Ascending aorta (tissue), 2 donors: ENCODE data around the gene FN3KRP. TPM values are rescaled to one million over a fixed set of nuclear protein-coding genes. Genes with fewer than 3 reads are reported as not detected.

ENCODE experiments used
- DNase-seq, 2 donors: peaks; one replicate each; pipeline ENCODE4 v3.0.0-alpha.2; 2019; ENCODE audit warnings: low spot score in 2 of 2
- H3K27ac ChIP-seq, 2 donors: fragments of 200-600 bp; sonication (generic); one replicate each; pipeline ENCODE4 v1.5.1; 2016 to 2017; ENCODE audit warnings: mild to moderate bottlenecking in 1 of 2
- H3K27me3 ChIP-seq: fragments of 200-600 bp; sonication (generic); one replicate; pipeline ENCODE4 v1.5.1; 2017
- H3K36me3 ChIP-seq, 2 donors: fragments of 200-600 bp; sonication (generic); one replicate each; pipeline ENCODE4 v1.5.1; 2016
- H3K4me1 ChIP-seq, 2 donors: fragments of 200-600 bp; sonication (generic); one replicate each; pipeline ENCODE4 v1.5.1; 2016 to 2017; ENCODE audit warnings: mild to moderate bottlenecking in 1 of 2
- H3K4me3 ChIP-seq, 2 donors: fragments of 200-600 bp; sonication (generic); one replicate each; pipeline ENCODE4 v1.5.1; 2016 to 2017; ENCODE audit warnings: mild to moderate bottlenecking in 1 of 2
- H3K9me3 ChIP-seq, 2 donors: fragments of 200-600 bp; sonication (generic); one replicate each; pipeline ENCODE4 v1.5.1; 2016
- CTCF ChIP-seq, 3 experiments: fragments of 200-600 bp in 2 of 3; fragments of 450-650 bp in 1 of 3; sonication (generic) in 2 of 3; IDR thresholded peaks; one replicate each; pipeline ENCODE4 v1.5.1; 2016 to 2019; ENCODE audit warnings: antibody characterized with exemption in 3 of 3, mild to moderate bottlenecking in 1 of 3, moderate library complexity in 1 of 3
- intact Hi-C: fragments of 100-400 bp; cut with DNase I; formaldehyde crosslinking; loops from one replicate; pipeline ENCODE4 v1.15.1; 2023
- total RNA-seq: library from RNA; depleted of rRNA; stranded (reverse); fragments of >200 nt; gene quantifications from one replicate; pipeline ENCODE4 v1.1.0, GENCODE V29; 2016

The FN3KRP gene
- total RNA-seq, 1 donor from 2014 or later: 21.0 TPM

GRCh38 chr17:82753201-82753464, 36.6 kb downstream of the FN3KRP start:
- H3K9me3 ChIP-seq: no peaks in the 10 kb centered on the region
- H3K4me3 ChIP-seq: peak overlapping the region; percentile 92 to 98
- no peak for DNase-seq
- H3K27ac ChIP-seq: no peak overlapping the region
- TF ChIP-seq CTCF (IDR thresholded peaks at IDR 0.05): no peak
- no peaks in the 10 kb centered on the region for H3K36me3 ChIP-seq
- H3K27me3 ChIP-seq: no peaks in the 10 kb centered on the region
- peaks cover 7 to 18% of the 10 kb centered on the region in 2 donors for H3K4me1 ChIP-seq
- intact Hi-C loops: loop anchor here (2.0 kb wide), 1 partner anchor 54 kb away; the partner anchor contains the start of gene RAB40B

- intact Hi-C loops: no loop called here
- H3K27ac ChIP-seq: no peak overlapping the region
Observed at GRCh38 chr17:82754297-82755208, 38.0 kb downstream of the FN3KRP start.

GRCh38 chr17:82756166-82756565, 39.7 kb downstream of the FN3KRP start:
- H3K9me3 ChIP-seq: no peaks in the 10 kb centered on the region
- intact Hi-C loops: no loop called here
- H3K27ac ChIP-seq: no peak overlapping the region
- no peak for DNase-seq
- no peak overlapping the region for H3K4me3 ChIP-seq
- H3K4me1 ChIP-seq: peaks cover 7 to 18% of the 10 kb centered on the region in 2 donors
- H3K27me3 ChIP-seq: no peaks in the 10 kb centered on the region
- H3K36me3 ChIP-seq: no peaks in the 10 kb centered on the region
- no peak for TF ChIP-seq CTCF (IDR thresholded peaks at IDR 0.05)

More at GRCh38 chr17:82754297-82755208, 38.0 kb downstream of the FN3KRP start:
- no peak for TF ChIP-seq CTCF (IDR thresholded peaks at IDR 0.05)
- Histone ChIP-seq H3K4me3 (no peak overlapping the region), H3K36me3 (no peaks in the 10 kb centered on the region), H3K9me3 (no peaks in the 10 kb centered on the region), H3K4me1 (peaks cover 7 to 18% of the 10 kb centered on the region in 2 donors), H3K27me3 (no peaks in the 10 kb centered on the region)
- no peak for DNase-seq

- Histone ChIP-seq H3K27ac (no peak overlapping the region), H3K27me3 (no peaks in the 10 kb centered on the region), H3K36me3 (peaks cover 28 to 53% of the 10 kb centered on the region in 2 donors), H3K9me3 (no peaks in the 10 kb centered on the region), H3K4me3 (no peak overlapping the region), H3K4me1 (no peaks in the 10 kb centered on the region)
- intact Hi-C loops: no loop called here
- no peak for DNase-seq
- no peak for TF ChIP-seq CTCF (IDR thresholded peaks at IDR 0.05)
Observed at GRCh38 chr17:82765371-82765770, 48.9 kb downstream of the FN3KRP start.

- intact Hi-C loops: no loop called here
- Histone ChIP-seq H3K4me1 (no peaks in the 10 kb centered on the region), H3K27ac (no peak overlapping the region), H3K9me3 (no peaks in the 10 kb centered on the region), H3K36me3 (peaks cover 28 to 55% of the 10 kb centered on the region in 2 donors), H3K27me3 (no peaks in the 10 kb centered on the region), H3K4me3 (no peak overlapping the region)
- no peak for DNase-seq
- TF ChIP-seq CTCF (IDR thresholded peaks at IDR 0.05): peak in 2 of 3 experiments; percentile 40 to 41
Observed at GRCh38 chr17:82767041-82767754, 50.7 kb downstream of the FN3KRP start.
